Activated CD8-positive, alpha-beta T cell treated with anti-CD3 and anti-CD28 coated beads, Interleukin-2, amount 10 ng/mL, durations not matched to agents 7 days and 5 days (primary cell): ENCODE data around the gene PRR15. TPM values are rescaled to one million over a fixed set of nuclear protein-coding genes. Genes with fewer than 3 reads are reported as not detected.

Source experiments
- ATAC-seq: fragments of 150-1000 bp; cut with Tn5 transposase; one replicate; pipeline ENCODE4 v1.10.0; 2021; ENCODE audit warnings: moderate library complexity
- CTCF ChIA-PET: fragments of 350-600 bp; sonication (Branson Sonifier 250); formaldehyde crosslinking; loops from one replicate; lab custom pipeline; 2021; ENCODE audit warnings: antibody characterized with exemption; lab: Charles Lee
- POLR2A ChIA-PET: fragments of 350-600 bp; sonication (Branson Sonifier 250); formaldehyde crosslinking; loops from one replicate; lab custom pipeline; 2021; ENCODE audit warnings: antibody characterized with exemption; lab: Charles Lee
- DNase-seq: peaks from one replicate; pipeline ENCODE4 v3.0.0-alpha.2; 2020
- H3K27ac Mint-ChIP-seq: one replicate; pipeline ENCODE4 v1.8.0; 2021; ENCODE audit warnings: mild to moderate bottlenecking, mixed read lengths
- H3K27me3 Mint-ChIP-seq: one replicate; pipeline ENCODE4 v1.8.0; 2021; ENCODE audit warnings: low read depth, mixed read lengths
- H3K36me3 Mint-ChIP-seq: one replicate; pipeline ENCODE4 v1.8.0; 2021; ENCODE audit warnings: low read depth, mixed read lengths
- H3K4me1 Mint-ChIP-seq: one replicate; pipeline ENCODE4 v1.8.0; 2021; ENCODE audit warnings: low read depth, mixed read lengths
- H3K4me3 Mint-ChIP-seq: one replicate; pipeline ENCODE4 v1.8.0; 2021; ENCODE audit warnings: mild to moderate bottlenecking, mixed read lengths
- H3K9me3 Mint-ChIP-seq: one replicate; pipeline ENCODE4 v1.8.0; 2022; ENCODE audit warnings: mixed read lengths; ENCODE audit not compliant: insufficient read depth
- total RNA-seq, 2 experiments: library from RNA; stranded (reverse); gene quantifications; one replicate each; pipeline ENCODE4 v1.2.3, GENCODE V29; 2021

Gene PRR15
- total RNA-seq, 2 experiments from 2014 or later, result not detected

- Mint-ChIP-seq H3K27me3 (peaks cover 13% of the 10 kb centered on the region), H3K4me1 (no peaks in the 10 kb centered on the region), H3K9me3 (no peaks in the 10 kb centered on the region), H3K4me3 (no peak overlapping the region), H3K36me3 (no peaks in the 10 kb centered on the region), H3K27ac (no peak overlapping the region)
- ChIA-PET CTCF (no interaction called here), POLR2A (no interaction called here)
- DNase-seq (no peak), ATAC-seq (no peak)
These were observed 50.6 kb downstream of the PRR15 start for GRCh38 chr7:29614229-29614628.

Other genes starting within 250 kb of the PRR15 start
- not detected for gene WIPF3, start 242.7 kb downstream of the PRR15 start, total RNA-seq